ENCODE data around the gene OR9Q1.

The OR9Q1 gene

DNA sequence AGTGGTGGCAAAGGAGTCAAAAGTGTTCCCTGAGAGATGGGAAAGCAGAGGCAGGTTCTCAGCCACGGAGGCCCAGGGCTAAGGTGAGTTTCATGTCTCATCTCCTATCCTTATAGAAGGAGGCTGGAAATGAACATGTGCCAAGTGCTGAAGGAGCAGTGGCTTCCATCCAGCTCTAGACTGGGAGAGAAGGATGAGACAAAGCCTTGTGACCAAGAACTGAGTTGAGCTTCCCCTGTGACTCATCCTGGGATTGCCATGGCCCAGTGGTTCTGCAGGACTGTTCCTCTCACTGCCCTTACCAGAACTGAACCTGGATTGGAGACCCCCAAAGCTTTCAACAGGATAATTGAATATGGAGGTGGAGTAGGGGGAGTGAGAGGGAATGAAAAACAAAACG is 16.7 kb upstream of the OR9Q1 start:
- H3F3A ChIP-seq (ENCODE audit: low read depth) = no peaks in the 10 kb centered on the region
- no peaks in the 10 kb centered on the region for H3K27me3 ChIP-seq (ENCODE audit: insufficient read depth, low read length, poor library complexity, severe bottlenecking)
- no peaks in the 10 kb centered on the region for H3K9me2 ChIP-seq (replicated peaks; ENCODE audit: low read depth, low read length)
- no peaks in the 10 kb centered on the region for H3K36me3 ChIP-seq (ENCODE audit: insufficient read depth, low read length)
- H2AFZ ChIP-seq (ENCODE audit: low read length) = no peak overlapping the region
- no peak overlapping the region for H3K9ac ChIP-seq (ENCODE audit: low read depth, low read length, poor library complexity, severe bottlenecking)
- H3K4me1 ChIP-seq (ENCODE audit: insufficient read depth, low read length, poor library complexity, severe bottlenecking) = no peaks in the 10 kb centered on the region
- no peaks in the 10 kb centered on the region for H3K79me2 ChIP-seq (ENCODE audit: insufficient read depth, low read length)
- no peak for TF ChIP-seq EZH2phosphoT487 (IDR thresholded peaks at IDR 0.05; ENCODE audit: borderline replicate concordance)
- TF ChIP-seq, protein P1, sequence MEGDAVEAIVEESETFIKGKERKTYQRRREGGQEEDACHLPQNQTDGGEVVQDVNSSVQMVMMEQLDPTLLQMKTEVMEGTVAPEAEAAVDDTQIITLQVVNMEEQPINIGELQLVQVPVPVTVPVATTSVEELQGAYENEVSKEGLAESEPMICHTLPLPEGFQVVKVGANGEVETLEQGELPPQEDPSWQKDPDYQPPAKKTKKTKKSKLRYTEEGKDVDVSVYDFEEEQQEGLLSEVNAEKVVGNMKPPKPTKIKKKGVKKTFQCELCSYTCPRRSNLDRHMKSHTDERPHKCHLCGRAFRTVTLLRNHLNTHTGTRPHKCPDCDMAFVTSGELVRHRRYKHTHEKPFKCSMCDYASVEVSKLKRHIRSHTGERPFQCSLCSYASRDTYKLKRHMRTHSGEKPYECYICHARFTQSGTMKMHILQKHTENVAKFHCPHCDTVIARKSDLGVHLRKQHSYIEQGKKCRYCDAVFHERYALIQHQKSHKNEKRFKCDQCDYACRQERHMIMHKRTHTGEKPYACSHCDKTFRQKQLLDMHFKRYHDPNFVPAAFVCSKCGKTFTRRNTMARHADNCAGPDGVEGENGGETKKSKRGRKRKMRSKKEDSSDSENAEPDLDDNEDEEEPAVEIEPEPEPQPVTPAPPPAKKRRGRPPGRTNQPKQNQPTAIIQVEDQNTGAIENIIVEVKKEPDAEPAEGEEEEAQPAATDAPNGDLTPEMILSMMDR (conservative IDR thresholded peaks at IDR 0.05; ENCODE audit: low read length) = no peak
- H3K9me3 ChIP-seq (ENCODE audit: insufficient read depth, low read depth, low read length) = no peaks in the 10 kb centered on the region
- no peak overlapping the region for H3K4me2 ChIP-seq (ENCODE audit: low read depth, low read length, poor library complexity, severe bottlenecking)
- no peaks in the 10 kb centered on the region for H4K20me1 ChIP-seq (ENCODE audit: insufficient read depth, low read length, poor library complexity, severe bottlenecking)
- no peak overlapping the region for H3K4me3 ChIP-seq (ENCODE audit: low read length, poor library complexity, severe bottlenecking)

DNA sequence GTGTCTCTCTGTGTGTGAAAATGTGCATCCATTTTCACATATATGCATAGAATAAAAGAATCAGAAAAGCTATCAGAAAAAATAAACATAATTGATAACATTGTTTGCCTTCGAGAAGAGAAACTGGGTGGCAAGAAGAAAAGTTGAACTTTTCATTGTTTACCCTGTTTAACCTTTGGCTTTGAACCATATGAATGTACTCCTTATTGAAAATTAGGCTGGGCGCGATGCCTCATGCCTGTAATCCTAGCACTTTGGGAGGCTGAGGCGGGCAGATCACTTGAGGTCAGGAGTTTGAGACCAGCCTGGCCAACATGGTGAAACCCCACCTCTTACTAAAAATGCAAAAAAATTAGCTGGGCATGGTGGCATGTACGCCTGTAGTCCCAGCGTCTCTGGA is 11.9 kb upstream of the OR9Q1 start:
- H3K79me2 ChIP-seq (ENCODE audit: insufficient read depth, low read length) = no peaks in the 10 kb centered on the region
- no peaks in the 10 kb centered on the region for H4K20me1 ChIP-seq (ENCODE audit: insufficient read depth, low read length, poor library complexity, severe bottlenecking)
- H3K27me3 ChIP-seq (ENCODE audit: insufficient read depth, low read length, poor library complexity, severe bottlenecking) = no peaks in the 10 kb centered on the region
- no peak for TF ChIP-seq EZH2phosphoT487 (IDR thresholded peaks at IDR 0.05; ENCODE audit: borderline replicate concordance)
- TF ChIP-seq, protein P1 (conservative IDR thresholded peaks at IDR 0.05; ENCODE audit: low read length) = no peak
- H3K36me3 ChIP-seq (ENCODE audit: insufficient read depth, low read length) = no peaks in the 10 kb centered on the region
- no peaks in the 10 kb centered on the region for H3F3A ChIP-seq (ENCODE audit: low read depth)
- H3K9ac ChIP-seq (ENCODE audit: low read depth, low read length, poor library complexity, severe bottlenecking) = no peak overlapping the region
- H3K9me2 ChIP-seq (replicated peaks; ENCODE audit: low read depth, low read length) = no peaks in the 10 kb centered on the region
- no peak overlapping the region for H3K4me2 ChIP-seq (ENCODE audit: low read depth, low read length, poor library complexity, severe bottlenecking)
- H3K4me1 ChIP-seq (ENCODE audit: insufficient read depth, low read length, poor library complexity, severe bottlenecking) = no peaks in the 10 kb centered on the region
- H3K4me3 ChIP-seq (ENCODE audit: low read length, poor library complexity, severe bottlenecking) = no peak overlapping the region
- H2AFZ ChIP-seq (ENCODE audit: low read length) = no peak overlapping the region
- H3K9me3 ChIP-seq (ENCODE audit: insufficient read depth, low read depth, low read length) = no peaks in the 10 kb centered on the region

DNA sequence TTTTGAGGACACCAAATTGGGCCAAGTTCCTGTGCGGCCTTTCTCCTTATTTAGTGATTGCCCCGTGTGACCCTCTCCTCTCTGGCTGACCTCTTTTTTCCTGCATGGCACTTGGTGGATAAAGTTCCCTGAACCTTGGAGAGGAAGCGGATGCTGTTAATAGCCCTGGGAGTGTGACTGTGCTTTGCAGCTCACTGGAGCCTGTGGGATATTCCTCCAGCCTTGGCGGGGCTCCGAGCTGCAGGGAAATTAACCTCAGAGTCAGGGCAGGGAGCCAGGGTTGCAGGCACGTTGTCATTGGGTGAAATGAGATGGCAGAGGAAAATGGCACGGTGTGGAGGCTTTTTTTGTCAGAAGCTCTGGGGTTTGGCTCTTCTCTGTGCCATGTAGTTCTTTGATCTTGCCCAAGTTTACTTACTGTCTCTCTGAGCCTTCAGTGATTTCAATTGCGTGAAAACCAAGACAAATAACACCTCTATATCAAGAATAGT is 965 bp downstream of the OR9Q1 start:
- no peaks in the 10 kb centered on the region for H3K36me3 ChIP-seq (ENCODE audit: insufficient read depth, low read length)
- no peaks in the 10 kb centered on the region for H3K4me1 ChIP-seq (ENCODE audit: insufficient read depth, low read length, poor library complexity, severe bottlenecking)
- no peaks in the 10 kb centered on the region for H3K9me3 ChIP-seq (ENCODE audit: insufficient read depth, low read depth, low read length)
- no peaks in the 10 kb centered on the region for H3K79me2 ChIP-seq (ENCODE audit: insufficient read depth, low read length)
- no peaks in the 10 kb centered on the region for H4K20me1 ChIP-seq (ENCODE audit: insufficient read depth, low read length, poor library complexity, severe bottlenecking)
- no peak overlapping the region for H3K4me2 ChIP-seq (ENCODE audit: low read depth, low read length, poor library complexity, severe bottlenecking)
- no peaks in the 10 kb centered on the region for H3F3A ChIP-seq (ENCODE audit: low read depth)
- H3K9me2 ChIP-seq (replicated peaks; ENCODE audit: low read depth, low read length) = no peaks in the 10 kb centered on the region
- H3K27me3 ChIP-seq (ENCODE audit: insufficient read depth, low read length, poor library complexity, severe bottlenecking) = no peaks in the 10 kb centered on the region
- H3K9ac ChIP-seq (ENCODE audit: low read depth, low read length, poor library complexity, severe bottlenecking) = no peak overlapping the region
- no peak overlapping the region for H2AFZ ChIP-seq (ENCODE audit: low read length)
- no peak overlapping the region for H3K4me3 ChIP-seq (ENCODE audit: low read length, poor library complexity, severe bottlenecking)
- TF ChIP-seq, protein P1 (conservative IDR thresholded peaks at IDR 0.05; ENCODE audit: low read length) = no peak
- no peak for TF ChIP-seq EZH2phosphoT487 (IDR thresholded peaks at IDR 0.05; ENCODE audit: borderline replicate concordance)

Data from Loucy (cell line).